Subcutaneous adipose tissue (tissue), 4 donors: ENCODE results near the gene CSTF3. TPM values are rescaled to one million over a fixed set of nuclear protein-coding genes. Genes with fewer than 3 reads are reported as not detected.

Experiments
- CTCF ChIP-seq: fragments of 450-650 bp; IDR thresholded peaks from one replicate; pipeline ENCODE4 v1.5.1; 2016; ENCODE audit warnings: low read depth, mild to moderate bottlenecking, control low read depth, antibody characterized with exemption, moderate library complexity
- total RNA-seq, 4 donors: library from RNA; depleted of rRNA; stranded (reverse); fragments of >200 nt; gene quantifications; one replicate each; pipeline ENCODE4 v1.1.0, GENCODE V29; 2016

The CSTF3 gene
- total RNA-seq, 4 donors from 2014 or later = 10.5 to 20.7 (median 13.4) TPM

GRCh38 chr11:33160136-33160535 lies 1.1 kb downstream of the CSTF3 start:
- TF ChIP-seq CTCF = no peak

DNA sequence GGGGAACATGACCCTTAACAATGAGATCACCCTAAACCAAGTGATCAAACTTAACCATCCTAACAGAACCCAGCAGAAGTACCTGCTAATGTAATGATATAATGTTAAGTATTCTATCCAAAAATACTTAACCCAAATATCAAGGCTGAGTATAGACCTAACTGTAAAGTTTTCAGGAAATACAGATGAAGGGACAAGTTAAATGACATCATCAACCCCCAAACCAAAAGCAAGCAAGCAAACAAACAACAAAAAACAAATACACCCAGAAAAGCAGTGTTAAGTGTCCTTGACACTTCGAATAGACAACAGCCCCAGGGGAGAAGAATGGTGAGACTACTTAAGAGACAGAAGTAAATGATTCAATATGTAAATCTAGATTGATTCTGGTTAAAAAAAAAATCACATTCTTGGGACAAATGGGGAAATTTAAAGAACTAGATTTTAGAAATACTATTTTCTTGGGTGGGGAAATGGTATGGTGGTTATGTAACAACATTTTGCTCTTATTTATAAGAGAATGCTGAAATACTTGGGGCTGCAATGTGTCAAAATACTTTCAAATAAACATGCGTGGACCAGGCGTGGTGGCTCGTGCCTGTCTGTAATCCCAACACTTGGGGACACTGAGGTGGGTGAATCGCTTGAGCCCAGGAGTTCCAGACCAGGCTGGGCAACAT lies 2.5 kb downstream of the CSTF3 start:
- no peak for TF ChIP-seq CTCF

GRCh38 chr11:33157103-33158027 lies 3.9 kb downstream of the CSTF3 start:
- TF ChIP-seq CTCF = no peak

GRCh38 chr11:33151399-33151798 lies 9.9 kb downstream of the CSTF3 start:
- TF ChIP-seq CTCF = no peak

GRCh38 chr11:33147559-33147958 lies 13.7 kb downstream of the CSTF3 start:
- TF ChIP-seq CTCF = no peak

DNA sequence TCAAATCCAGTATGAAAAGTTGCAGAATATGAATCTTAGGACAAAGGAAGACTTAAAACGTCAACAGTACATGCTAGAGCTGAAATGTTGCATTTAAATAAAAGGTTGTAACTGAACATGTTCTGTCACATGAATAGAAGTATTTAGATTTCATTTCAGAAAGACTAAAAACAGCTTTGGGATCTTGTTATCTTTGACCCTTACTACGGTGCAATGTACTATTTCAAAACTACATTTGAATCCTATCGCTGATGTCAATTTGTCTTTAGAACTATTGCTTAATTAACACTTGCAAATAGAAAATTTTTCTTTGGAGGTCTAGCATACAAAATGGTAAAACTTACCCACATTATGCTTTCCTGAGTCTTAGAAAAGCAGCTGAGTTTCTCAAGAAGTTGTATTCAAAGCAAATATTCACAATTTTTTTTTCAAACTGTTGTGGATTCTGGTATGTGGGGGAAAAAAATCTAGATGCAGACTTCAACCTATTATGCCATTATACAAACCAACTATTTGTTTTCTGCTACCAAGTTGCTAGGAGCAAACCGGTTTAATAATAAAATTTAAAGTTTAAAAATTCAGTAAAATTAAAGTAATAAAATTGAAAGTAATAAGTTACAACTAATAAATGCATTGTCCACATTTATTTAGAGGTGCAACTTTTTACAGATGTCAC lies 25.4 kb downstream of the CSTF3 start:
- TF ChIP-seq CTCF = no peak

DNA sequence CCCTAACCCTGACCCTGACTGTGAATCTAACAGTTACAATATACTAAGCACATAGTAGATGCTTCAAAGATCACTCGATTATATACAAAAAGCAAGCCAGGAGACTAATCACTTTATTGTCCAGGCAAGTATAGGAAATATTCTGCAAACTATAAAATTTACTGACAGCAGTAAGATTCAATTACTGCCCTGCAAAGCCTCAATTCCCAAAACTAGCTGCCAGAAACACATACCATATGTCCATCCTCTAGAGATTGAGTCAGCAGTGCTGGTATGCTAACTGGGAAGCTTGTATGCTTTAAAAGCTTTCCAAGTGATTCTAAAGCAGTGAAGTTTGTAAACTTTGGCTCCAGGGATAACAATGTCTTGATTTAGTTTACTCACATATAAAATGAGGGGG lies 26.1 kb downstream of the CSTF3 start:
- no peak for TF ChIP-seq CTCF
